Naive thymus-derived CD8-positive, alpha-beta T cell (primary cell): ENCODE measurements around the gene INAFM2. TPM values are rescaled to one million over a fixed set of nuclear protein-coding genes. Genes with fewer than 3 reads are reported as not detected.

Experiments
- ATAC-seq, 2 donors: fragments of 150-1000 bp; cut with Tn5 transposase in 1 of 2; sonication (Bioruptor Pico), chemical (Tn5 transposase) in 1 of 2; 1 replicate in 1 of 2; 2 replicates in 1 of 2; pipeline ENCODE4 v1.10.0; 2021; ENCODE audit warnings: mild to moderate bottlenecking in 2 of 2, moderate library complexity in 2 of 2
- POLR2A ChIA-PET: fragments of 350-600 bp; sonication (Branson Sonifier 250); formaldehyde crosslinking; loops from one replicate; lab custom pipeline; 2021; ENCODE audit warnings: antibody characterized with exemption; lab: Charles Lee
- DNase-seq, 10 donors: peaks; one replicate each; pipeline versions ENCODE4 v3.0.0 to v3.0.0-alpha.2; 2020 to 2022
- H3K27ac Mint-ChIP-seq, 10 donors: one replicate each; pipeline ENCODE4 v1.8.0; 2020 to 2022; ENCODE audit warnings: mild to moderate bottlenecking in 10 of 10, mixed read lengths in 10 of 10, moderate library complexity in 4 of 10, inconsistent platforms in 1 of 10
- H3K27me3 Mint-ChIP-seq, 5 donors: one replicate each; pipeline ENCODE4 v1.8.0; 2021 to 2022; ENCODE audit warnings: mixed read lengths in 5 of 5
- H3K36me3 Mint-ChIP-seq, 3 donors: one replicate each; pipeline ENCODE4 v1.8.0; 2020 to 2022; ENCODE audit warnings: mixed read lengths in 3 of 3, mild to moderate bottlenecking in 2 of 3, inconsistent platforms in 1 of 3
- H3K4me1 Mint-ChIP-seq, 4 donors: one replicate each; pipeline ENCODE4 v1.8.0; 2021 to 2022; ENCODE audit warnings: mixed read lengths in 4 of 4
- H3K4me3 Mint-ChIP-seq, 10 donors: one replicate each; pipeline ENCODE4 v1.8.0; 2020 to 2022; ENCODE audit warnings: mild to moderate bottlenecking in 10 of 10, mixed read lengths in 10 of 10, moderate library complexity in 6 of 10, inconsistent platforms in 1 of 10
- H3K9me3 Mint-ChIP-seq, 9 donors: one replicate each; pipeline ENCODE4 v1.8.0; 2020 to 2022; ENCODE audit warnings: mixed read lengths in 9 of 9, mild to moderate bottlenecking in 3 of 9, inconsistent platforms in 1 of 9, moderate library complexity in 1 of 9
- polyA plus RNA-seq, 3 donors: library from polyadenylated mRNA; unstranded; fragments of 300-500 nt; fragmentation: Illumina TruSeq; gene quantifications; one replicate each; pipeline ENCODE4 v1.2.3, GENCODE V29; 2021
- total RNA-seq, 8 experiments: library from RNA in 2 of 8; stranded (reverse) in 2 of 8; gene quantifications; one replicate each; pipeline ENCODE4 v1.2.3 and lab custom pipeline; 2021 to 2026

INAFM2 gene
- total and polyA plus RNA-seq, 5 experiments from 2014 or later: 0.69 to 8.1 (median 2.5) TPM

DNA sequence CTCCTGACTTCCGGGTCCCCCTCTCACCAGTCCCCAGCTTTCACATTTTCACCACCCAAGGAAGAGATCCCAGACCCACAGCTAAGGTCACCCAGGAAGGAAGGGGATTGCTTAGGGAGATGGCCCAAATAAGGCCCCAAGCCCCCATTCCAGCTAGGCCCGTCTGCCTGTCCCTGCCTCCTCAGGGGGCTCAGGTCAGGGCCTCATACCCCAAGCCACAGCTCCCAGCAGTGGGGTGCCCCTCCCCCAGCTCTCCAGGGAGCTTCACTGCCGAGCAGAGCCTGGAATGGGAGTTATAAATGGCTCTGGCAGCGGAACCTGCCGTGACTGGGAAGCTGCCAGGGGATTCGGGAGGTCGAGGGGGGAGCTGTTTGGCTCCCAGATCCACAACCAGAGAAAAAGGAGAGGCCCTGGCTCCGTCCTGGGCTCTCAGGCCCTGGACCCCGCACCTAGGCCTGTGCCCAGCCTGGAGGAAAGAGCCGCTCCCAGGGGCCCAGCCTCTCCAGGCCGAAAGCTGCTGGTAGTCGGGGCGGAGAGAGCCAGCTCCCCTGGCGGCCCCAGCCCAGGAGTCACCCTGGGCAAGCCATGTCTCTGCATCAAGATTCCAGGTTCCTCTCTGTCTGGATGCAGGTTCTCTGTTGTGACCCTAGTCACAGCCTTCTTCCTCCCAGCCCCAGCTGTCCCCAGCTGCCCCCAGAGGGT lies 16.7 kb downstream of the INAFM2 start:
- H3K27ac Mint-ChIP-seq: no peak overlapping the region
- H3K9me3 Mint-ChIP-seq: no peaks in the 10 kb centered on the region
- no peaks in the 10 kb centered on the region for H3K36me3 Mint-ChIP-seq
- peaks cover 0 to 5% (median 1%) of the 10 kb centered on the region in 5 donors for H3K27me3 Mint-ChIP-seq
- ATAC-seq (no peak), DNase-seq (no peak)
- POLR2A ChIA-PET: interaction anchor here (5.1 kb wide), 1 partner anchor 33 kb away, joined by 48 read pairs; the partner anchor contains the start of gene PLCB2
- peaks cover 8 to 15% (median 9%) of the 10 kb centered on the region in 4 donors for H3K4me1 Mint-ChIP-seq
- H3K4me3 Mint-ChIP-seq: no peak overlapping the region

DNA sequence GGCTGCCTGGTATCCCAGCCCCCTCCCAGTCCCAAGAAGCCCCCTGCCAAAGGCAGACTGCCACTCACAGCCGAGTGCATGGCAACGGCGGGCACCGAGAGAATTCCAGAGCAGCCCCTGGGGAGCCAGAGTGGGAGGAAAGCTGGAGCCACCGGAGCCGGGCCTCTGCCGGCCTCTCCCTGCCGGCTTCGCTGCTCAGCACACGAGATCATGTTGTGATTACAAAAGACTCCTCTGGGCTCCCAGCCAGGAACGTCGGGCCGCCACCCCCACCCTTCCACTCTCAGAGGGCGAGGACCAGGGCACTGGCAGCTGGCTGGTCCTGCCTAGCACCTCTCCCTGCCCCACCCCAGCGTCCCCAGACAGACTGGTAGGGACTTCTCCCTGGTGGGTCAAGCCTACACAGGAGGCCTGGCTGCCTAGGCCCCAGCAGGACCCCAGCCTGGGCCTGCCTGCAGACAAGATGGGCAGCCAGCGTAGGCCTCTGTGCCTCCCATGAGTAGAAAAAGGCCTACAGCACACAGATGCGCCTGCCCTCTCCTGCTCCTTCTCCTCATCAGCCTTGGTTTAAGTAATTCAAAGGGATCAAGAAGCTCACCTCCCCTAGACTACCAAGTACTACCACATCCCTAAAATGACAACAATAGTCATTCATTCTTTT lies 17.4 kb downstream of the INAFM2 start, which contains the start of gene CCDC9B:
CCDC9B (minus strand) TSS at position 200 of the 661 bp plus-strand sequence; CDS start at position 80, 120 bp downstream.
- no peaks in the 10 kb centered on the region for H3K9me3 Mint-ChIP-seq
- peaks cover 3 to 14% (median 8%) of the 10 kb centered on the region in 4 donors for H3K4me1 Mint-ChIP-seq
- no peak within 1 kb of the TSS for H3K27ac Mint-ChIP-seq
- ATAC-seq (no peak), DNase-seq (no peak)
- no peaks in the 10 kb centered on the region for H3K36me3 Mint-ChIP-seq
- H3K4me3 Mint-ChIP-seq: no peak within 1 kb of the TSS
- peaks cover 0 to 5% (median 1%) of the 10 kb centered on the region in 5 donors for H3K27me3 Mint-ChIP-seq
- POLR2A ChIA-PET: no interaction called here

DNA sequence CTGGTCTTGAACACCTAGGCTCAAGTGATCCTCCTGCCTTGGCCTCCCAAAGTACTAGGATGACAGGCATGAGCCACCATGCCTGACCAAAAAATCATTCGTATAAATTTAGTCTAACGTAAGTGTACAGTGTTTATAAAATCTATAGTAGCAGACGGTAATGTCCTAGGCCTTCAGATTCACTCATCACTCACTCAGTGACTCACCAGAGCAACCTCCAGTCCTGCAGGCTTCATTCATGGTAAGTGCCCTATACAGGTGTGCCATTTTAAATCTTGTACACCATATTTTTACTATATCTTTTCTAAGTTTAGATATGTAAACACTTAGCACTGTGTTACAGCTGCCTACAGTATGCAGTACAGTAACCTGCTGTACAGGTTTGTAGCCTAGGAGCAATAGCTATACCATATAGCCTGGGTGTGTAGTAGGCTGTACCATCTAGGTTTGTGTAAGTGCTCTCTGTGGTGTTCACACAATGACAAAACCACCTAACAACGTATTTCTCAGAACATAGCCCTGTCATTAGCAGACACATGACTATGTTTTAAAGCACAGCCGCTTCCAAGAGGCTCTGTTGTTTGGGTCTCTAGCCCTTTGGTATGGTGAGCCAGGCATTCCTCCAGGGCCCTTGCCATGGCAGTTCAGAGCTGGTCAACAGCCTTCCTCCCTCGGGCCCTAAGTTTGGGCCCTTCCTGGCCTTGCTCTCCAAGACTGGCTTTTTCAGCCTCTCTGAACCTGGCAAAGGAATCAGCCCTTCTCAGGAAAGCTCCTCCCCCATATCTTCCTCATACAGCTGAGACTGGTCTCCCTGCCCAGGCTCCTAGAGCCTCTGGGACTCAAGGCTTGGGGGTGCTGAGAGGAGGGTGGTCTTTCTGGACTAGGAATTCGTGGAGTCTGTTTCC lies 19.2 kb downstream of the INAFM2 start:
- no peaks in the 10 kb centered on the region for H3K36me3 Mint-ChIP-seq
- DNase-seq (no peak), ATAC-seq (no peak)
- H3K4me1 Mint-ChIP-seq: peaks cover 0 to 9% (median 8%) of the 10 kb centered on the region in 4 donors
- no peak overlapping the region for H3K27ac Mint-ChIP-seq
- H3K9me3 Mint-ChIP-seq: no peaks in the 10 kb centered on the region
- no peak overlapping the region for H3K4me3 Mint-ChIP-seq
- H3K27me3 Mint-ChIP-seq: peaks cover 0 to 3% (median 1%) of the 10 kb centered on the region in 5 donors
- POLR2A ChIA-PET: interaction anchor here (0.8 kb wide), 1 partner anchor 52 kb away, joined by 4 read pairs; no protein-coding TSS in a partner anchor

DNA sequence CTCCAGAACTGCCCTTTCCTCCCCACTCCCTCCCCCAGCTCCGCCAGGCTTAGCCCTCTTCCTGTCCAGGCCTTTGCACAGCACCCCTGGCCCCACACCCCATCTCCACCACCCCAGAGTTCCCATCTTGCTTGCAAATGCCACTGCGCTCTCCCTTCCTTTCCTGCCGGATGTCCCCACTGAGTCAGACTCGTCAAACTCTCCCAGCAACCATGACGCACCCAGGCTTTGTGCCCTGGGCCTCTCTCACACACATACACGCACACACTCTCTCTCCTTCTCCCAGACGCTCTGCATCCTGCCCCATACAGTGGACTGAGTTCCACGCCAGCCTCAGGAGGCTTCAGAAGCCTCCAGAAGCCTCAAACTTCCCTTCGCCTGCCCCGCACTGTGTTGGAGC lies 20.0 kb downstream of the INAFM2 start:
- POLR2A ChIA-PET: interaction anchor here (0.8 to 1.6 kb wide), 2 partner anchors 51 to 78 kb away, joined by 4 to 5 read pairs; no protein-coding TSS in a partner anchor
- ATAC-seq (no peak), DNase-seq (no peak)
- no peak overlapping the region for H3K4me3 Mint-ChIP-seq
- no peaks in the 10 kb centered on the region for H3K36me3 Mint-ChIP-seq
- peak overlapping the region in 1 of 10 donors; percentile 47 for H3K27ac Mint-ChIP-seq
- H3K9me3 Mint-ChIP-seq: no peaks in the 10 kb centered on the region
- no peaks in the 10 kb centered on the region for H3K27me3 Mint-ChIP-seq
- H3K4me1 Mint-ChIP-seq: peaks cover 0 to 5% (median 2%) of the 10 kb centered on the region in 4 donors

DNA sequence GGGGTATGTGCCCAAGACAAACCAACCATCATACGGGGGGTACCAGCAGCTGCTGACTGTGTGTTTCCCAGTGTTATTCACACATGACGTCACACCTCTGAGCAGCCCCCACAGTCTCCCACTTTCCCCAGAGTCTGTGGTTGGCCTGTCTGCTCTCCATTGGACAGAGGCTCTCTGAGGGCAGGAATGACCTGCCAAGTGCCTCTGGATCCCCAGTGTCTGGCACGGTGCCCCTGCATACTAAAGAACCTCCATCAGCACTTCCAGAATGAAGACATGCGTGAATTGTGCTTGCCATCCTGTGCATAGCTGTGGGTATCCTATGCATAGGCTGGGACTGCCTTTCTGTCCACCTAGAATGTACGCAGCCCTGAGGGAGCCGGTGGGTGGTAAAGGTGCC lies 20.7 kb downstream of the INAFM2 start:
- ATAC-seq (no peak), DNase-seq (no peak)
- Mint-ChIP-seq H3K4me1 (peaks cover 0 to 6% (median 2%) of the 10 kb centered on the region in 4 donors), H3K9me3 (no peaks in the 10 kb centered on the region), H3K36me3 (no peaks in the 10 kb centered on the region), H3K4me3 (no peak overlapping the region), H3K27ac (peak overlapping the region in 1 of 10 donors; percentile 21), H3K27me3 (no peaks in the 10 kb centered on the region)
- POLR2A ChIA-PET: interaction anchor here (1.6 to 1.7 kb wide), 2 partner anchors 23 to 78 kb away, joined by 5 read pairs; no protein-coding TSS in a partner anchor

DNA sequence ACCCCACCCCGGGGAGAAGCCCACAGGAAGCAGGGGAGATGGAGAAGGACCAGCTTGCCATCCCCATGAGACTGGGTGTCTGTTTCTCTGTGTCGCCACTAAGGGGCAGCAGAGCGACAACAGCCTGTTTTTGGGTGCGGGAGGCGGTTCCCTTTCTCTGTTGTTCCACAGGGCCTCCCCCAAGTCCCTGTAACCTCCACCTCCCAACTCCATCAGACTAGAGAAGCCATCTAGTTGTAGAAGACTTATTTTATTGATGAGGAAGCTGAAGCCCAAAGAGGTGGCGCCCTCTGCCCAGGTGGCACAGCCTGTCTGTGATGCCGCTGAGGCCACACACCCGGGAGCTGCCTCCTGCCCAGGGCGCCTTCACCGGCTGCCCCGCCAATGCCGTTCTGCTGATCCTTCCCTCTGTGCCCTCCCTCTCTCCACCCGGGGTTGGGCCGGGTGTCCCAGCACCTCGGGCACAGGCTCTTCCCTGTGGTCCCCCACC lies 21.2 kb downstream of the INAFM2 start:
- POLR2A ChIA-PET: interaction anchor here (1.6 to 1.7 kb wide), 2 partner anchors 23 to 77 kb away, joined by 5 read pairs; no protein-coding TSS in a partner anchor
- ATAC-seq: peak; percentile 92 to 98
- Mint-ChIP-seq H3K4me3 (no peak overlapping the region), H3K27me3 (no peaks in the 10 kb centered on the region), H3K4me1 (peaks cover 0 to 6% (median 2%) of the 10 kb centered on the region in 4 donors), H3K36me3 (no peaks in the 10 kb centered on the region), H3K27ac (no peak overlapping the region), H3K9me3 (no peaks in the 10 kb centered on the region)
- DNase-seq: peak; percentile 49 to 81 (median 68)

DNA sequence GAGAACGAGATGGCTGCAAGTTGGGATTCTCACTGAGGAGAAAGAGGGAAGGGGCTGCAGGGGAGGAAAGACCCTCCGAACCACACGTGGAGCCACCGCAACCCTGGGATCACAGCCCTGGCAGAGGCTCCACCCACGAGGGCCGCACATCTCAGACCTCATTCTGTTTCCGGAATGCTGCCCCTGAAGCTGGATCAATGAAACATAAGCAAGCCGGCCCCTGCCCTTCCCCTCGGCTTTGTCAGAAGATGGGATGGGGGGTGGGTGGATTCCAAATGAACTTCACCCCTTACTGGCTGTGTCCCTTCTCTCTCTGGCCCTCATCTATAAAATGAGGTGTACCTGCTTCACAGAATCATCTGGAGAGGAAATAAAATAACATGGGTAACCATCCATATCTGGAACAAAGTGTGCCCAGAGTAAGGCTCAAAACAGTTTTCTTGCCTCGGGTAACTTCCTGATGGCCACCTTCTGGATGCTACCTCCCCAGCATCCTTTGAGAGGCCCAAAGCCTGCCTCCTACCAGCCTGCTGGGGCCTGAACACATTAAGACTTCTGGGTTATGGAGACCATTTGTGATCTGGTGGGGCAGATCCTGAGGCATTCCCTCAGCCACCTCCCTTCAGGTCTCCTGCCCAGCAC lies 21.9 kb downstream of the INAFM2 start:
- Mint-ChIP-seq H3K27me3 (no peaks in the 10 kb centered on the region), H3K9me3 (no peaks in the 10 kb centered on the region), H3K4me1 (peaks cover 0 to 6% (median 2%) of the 10 kb centered on the region in 4 donors), H3K36me3 (no peaks in the 10 kb centered on the region), H3K4me3 (no peak overlapping the region), H3K27ac (no peak overlapping the region)
- POLR2A ChIA-PET: interaction anchor here (1.7 kb wide), 1 partner anchor 22 kb away, joined by 5 read pairs; no protein-coding TSS in a partner anchor
- ATAC-seq: no peak
- DNase-seq: no peak

DNA sequence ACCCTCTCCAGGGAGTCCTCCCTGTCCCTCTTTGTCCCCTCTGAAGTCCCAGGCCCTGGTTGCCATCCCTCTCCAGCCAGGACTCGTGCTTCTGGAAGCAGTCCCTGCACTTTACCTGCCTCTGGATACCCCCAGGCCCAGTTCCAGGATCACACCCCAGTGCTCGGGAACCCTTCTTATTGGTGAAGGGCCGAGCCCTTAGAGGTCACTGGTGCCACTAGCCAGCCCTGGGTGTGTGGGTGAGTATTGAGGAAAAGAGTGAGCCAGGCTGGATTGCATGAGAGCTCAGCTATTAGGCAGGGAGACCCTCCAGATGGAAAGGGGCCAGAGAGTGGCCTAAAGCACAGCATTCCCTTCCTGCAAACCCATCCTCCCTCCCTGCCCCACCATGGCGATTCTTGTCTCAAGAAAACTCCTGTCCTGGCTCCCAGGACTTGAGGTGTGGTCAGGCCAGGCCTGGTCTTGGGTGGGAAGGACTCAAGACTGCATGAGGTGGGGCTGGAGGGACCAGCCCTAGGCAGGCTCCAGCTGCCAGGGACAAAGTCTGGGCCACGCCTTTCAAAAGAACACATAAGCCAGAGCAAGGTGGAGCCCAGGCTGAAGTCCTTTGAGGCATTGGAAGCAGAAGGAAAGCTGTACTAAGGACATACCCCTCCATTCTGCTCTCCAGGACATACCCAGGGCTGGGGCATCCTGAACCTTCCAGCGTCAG lies 22.5 kb downstream of the INAFM2 start:
- POLR2A ChIA-PET: interaction anchor here (1.7 kb wide), 1 partner anchor 22 kb away, joined by 5 read pairs; no protein-coding TSS in a partner anchor
- DNase-seq (no peak), ATAC-seq (no peak)
- Mint-ChIP-seq H3K36me3 (no peaks in the 10 kb centered on the region), H3K27ac (no peak overlapping the region), H3K9me3 (no peaks in the 10 kb centered on the region), H3K27me3 (no peaks in the 10 kb centered on the region), H3K4me3 (no peak overlapping the region), H3K4me1 (peaks cover 0 to 6% (median 2%) of the 10 kb centered on the region in 4 donors)

DNA sequence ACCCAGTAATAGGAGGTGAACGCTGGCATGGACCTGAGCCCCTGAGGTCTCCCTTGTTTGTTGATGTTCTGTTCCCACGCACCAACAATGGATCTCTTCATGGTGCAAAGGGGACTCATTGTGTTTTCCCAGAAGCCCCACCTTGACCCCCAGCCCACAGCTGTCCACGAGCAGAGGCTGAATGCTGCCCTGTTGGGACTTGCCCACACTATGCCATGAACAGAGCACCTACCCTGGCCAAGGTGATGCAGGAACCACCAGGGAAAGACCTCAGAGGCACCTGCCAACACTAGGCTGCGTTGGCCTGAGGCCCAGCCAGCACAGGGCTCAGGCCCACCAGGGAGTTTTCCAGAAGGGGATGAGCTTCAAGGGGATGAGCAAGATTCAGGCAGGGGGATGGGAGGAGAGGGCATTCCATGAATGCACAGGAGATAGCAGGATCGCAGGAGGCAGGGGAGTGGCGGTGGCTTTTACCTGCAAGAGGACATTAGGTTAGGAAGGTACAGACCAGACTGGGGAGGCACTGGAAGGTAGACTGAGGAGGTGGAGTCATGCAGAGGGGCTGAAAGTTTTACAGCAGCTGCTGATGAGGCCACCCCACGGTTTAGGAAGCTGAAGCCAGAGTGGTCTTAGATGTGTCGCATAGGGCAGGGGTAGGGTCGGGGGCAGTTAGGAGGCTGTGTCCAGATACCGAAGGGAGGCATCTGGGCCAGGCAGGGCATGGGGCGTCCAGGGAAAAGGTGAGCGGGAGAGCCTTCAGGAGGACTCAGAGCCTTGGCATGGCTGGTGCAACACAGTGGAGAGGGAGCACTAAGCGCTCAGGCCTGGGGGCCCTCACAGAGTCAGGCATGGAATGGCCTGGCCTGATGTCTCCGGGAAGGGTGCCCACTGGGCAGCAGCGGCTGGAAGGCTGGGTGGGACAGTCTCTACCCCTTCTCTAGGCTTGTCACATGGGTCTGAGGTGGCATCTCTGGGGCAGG lies 23.4 kb downstream of the INAFM2 start:
- no peak for ATAC-seq

More for the DNA sequence above, 23.4 kb downstream of the INAFM2 start:
- Mint-ChIP-seq H3K4me1 (peaks cover 0 to 6% (median 2%) of the 10 kb centered on the region in 4 donors), H3K36me3 (no peaks in the 10 kb centered on the region), H3K9me3 (no peaks in the 10 kb centered on the region), H3K27me3 (no peaks in the 10 kb centered on the region), H3K27ac (peak overlapping the region in 1 of 10 donors; percentile 43), H3K4me3 (no peak overlapping the region)
- POLR2A ChIA-PET: no interaction called here
- no peak for DNase-seq
